Adrenal gland (tissue), 12 donors: ENCODE data around the gene MAD1L1. TPM values are rescaled to one million over a fixed set of nuclear protein-coding genes. Genes with fewer than 3 reads are reported as not detected.

Experiments
- DNase-seq, 7 donors: peaks; one replicate each; pipeline ENCODE4 v3.0.0-alpha.2; 2019 to 2020
- H3K27ac ChIP-seq, 5 donors: fragments of 200-600 bp; sonication (generic) in 4 of 5; 1 replicate in 3 of 5; 2 replicates in 2 of 5; pipeline versions ENCODE4 v1.5.1 to v1.8.0; 2016 to 2020; ENCODE audit warnings: mild to moderate bottlenecking in 1 of 5
- H3K27me3 ChIP-seq: fragments of 200-600 bp; 2 replicates; pipeline ENCODE4 v1.8.0; 2021
- H3K36me3 ChIP-seq, 2 donors: fragments of 200-600 bp; replicated peaks in 1 of 2; 1 replicate in 1 of 2; 2 replicates in 1 of 2; pipeline versions ENCODE4 v1.5.1 to v1.8.0; 2018 to 2022
- H3K4me1 ChIP-seq, 2 donors: fragments of 200-600 bp; replicated peaks in 1 of 2; 1 replicate in 1 of 2; 2 replicates in 1 of 2; pipeline versions ENCODE4 v1.5.1 to v1.8.0; 2018 to 2021
- H3K4me3 ChIP-seq, 4 donors: fragments of 200-600 bp; sonication (generic) in 3 of 4; one replicate each; pipeline ENCODE4 v1.5.1; 2016 to 2018
- H3K9me3 ChIP-seq, 3 donors: fragments of 200-600 bp; sonication (generic) in 1 of 3; replicated peaks in 1 of 3; 1 replicate in 2 of 3; 2 replicates in 1 of 3; pipeline versions ENCODE4 v1.5.1 to v1.8.0; 2016 to 2021
- CTCF ChIP-seq, 6 experiments: fragments of 450-650 bp in 4 of 6; fragments of 200-600 bp in 2 of 6; sonication (generic) in 1 of 6; IDR thresholded peaks; 1 replicate in 5 of 6; 2 replicates in 1 of 6; pipeline versions ENCODE4 v1.5.1 to v1.8.0; 2016 to 2021; ENCODE audit warnings: antibody characterized with exemption in 6 of 6, mild to moderate bottlenecking in 2 of 6, moderate library complexity in 1 of 6
- POLR2A ChIP-seq, 2 donors: fragments of 450-650 bp; IDR thresholded peaks; one replicate each; pipeline ENCODE4 v1.6.1; 2017; ENCODE audit warnings: antibody characterized with exemption in 2 of 2, mild to moderate bottlenecking in 2 of 2, moderate library complexity in 1 of 2
- WGBS, 4 donors: extraction: QIAGEN DNeasy Blood & Tissue Kit in 2 of 4; methylation state at CpG; one replicate each; pipeline versions ENCODE4 v1.1.5 to v1.1.7; 2013 to 2017; 5-methylcytosine and 5-hydroxymethylcytosine counted together
- intact Hi-C, 2 donors: fragments of 100-400 bp; cut with DNase I; formaldehyde crosslinking; loops; one replicate each; pipeline versions ENCODE4 v1.14.1 to v1.15.0; 2022 to 2023
- polyA plus RNA-seq, 3 donors: library from polyadenylated mRNA; stranded (reverse); fragments of 200-250 nt in 2 of 3; fragments of 350-450 nt in 1 of 3; fragmentation: Illumina TruSeq in 1 of 3; extraction: RNeasy Lipid Tissue Mini Kit (QIAGEN cat#74804) in 1 of 3; gene quantifications; one replicate each; pipeline ENCODE4 v1.2.3, GENCODE V29; 2013 to 2014
- total RNA-seq, 9 donors: library from RNA; depleted of rRNA in 4 of 9; stranded (reverse); fragments of >200 nt in 4 of 9; fragments of 120-200 nt in 1 of 9; fragmentation: NEBNext Ultra II Directional in 1 of 9; extraction: Animal tissue kit (Norgen Biotek cat#: 25700) in 1 of 9; gene quantifications; one replicate each; pipeline versions ENCODE4 v1.1.0 to v1.2.4, GENCODE V29; 2013 to 2023
- donor health status: healthy with polysubstance abuse.
- donor health status: Bipolar disorder and iron deficiency.
- donor health status: DM: yes; HTN: yes; CAD: no.
- donor health status: DM: no; HTN: no; CAD: no.
- donor health status: DM: no; HTN: no; CAD: no.
- donor health status: DM: yes; HTN: yes; CAD: no.

MAD1L1 gene
- total and polyA plus RNA-seq, 12 donors = 6.7 to 87.7 (median 28.9) TPM

GRCh38 chr7:1952781-1953180 is 280.0 kb downstream of the MAD1L1 start:
- Histone ChIP-seq H3K9me3 (no peaks in the 10 kb centered on the region), H3K4me1 (no peaks in the 10 kb centered on the region), H3K4me3 (no peak overlapping the region), H3K27ac (no peak overlapping the region), H3K36me3 (no peaks in the 10 kb centered on the region), H3K27me3 (no peaks in the 10 kb centered on the region)
- DNase-seq = no peak
- TF ChIP-seq POLR2A (IDR thresholded peaks at IDR 0.05) (no peak), CTCF (IDR thresholded peaks at IDR 0.05) (no peak)
- intact Hi-C loops = no loop called here
- 88 to 98% (median 91%) methylated on average over 6 to 15 of the region's 15 CpGs for WGBS, 4 donors

DNA sequence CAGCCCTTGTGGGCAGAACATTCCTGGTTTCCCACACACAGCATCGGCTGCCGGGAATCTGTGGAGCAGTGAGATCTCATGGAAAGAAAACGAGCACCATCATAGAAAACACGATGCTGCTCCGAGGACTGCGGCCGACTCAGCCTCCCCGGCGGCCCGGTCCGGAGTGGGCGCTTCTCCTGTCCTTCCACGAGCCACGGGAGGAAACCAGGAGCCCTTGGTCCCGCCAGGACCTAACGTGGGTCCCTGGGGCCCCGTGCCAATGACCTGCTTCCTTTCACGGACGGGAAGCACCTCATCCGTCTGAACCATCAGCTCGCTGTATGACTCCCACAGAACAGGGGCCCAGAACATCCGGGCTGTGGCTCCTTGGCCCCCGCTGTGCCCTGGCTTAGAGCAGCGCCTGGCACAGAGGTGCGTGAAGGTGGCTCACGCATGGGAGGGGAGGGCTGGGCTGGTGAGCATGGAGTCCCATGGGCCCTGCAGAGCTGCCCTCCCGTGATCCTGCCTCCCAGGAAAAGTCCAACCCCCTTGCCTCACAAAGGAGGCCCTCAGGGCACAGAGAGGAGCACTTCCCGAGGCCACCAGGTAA is 280.5 kb downstream of the MAD1L1 start:
- Histone ChIP-seq H3K27me3 (no peaks in the 10 kb centered on the region), H3K9me3 (no peaks in the 10 kb centered on the region), H3K4me1 (no peaks in the 10 kb centered on the region), H3K27ac (no peak overlapping the region), H3K36me3 (no peaks in the 10 kb centered on the region), H3K4me3 (no peak overlapping the region)
- intact Hi-C loops = no loop called here
- no peak for DNase-seq
- WGBS, 4 donors = 95 to 97% (median 96%) methylated on average over 13 to 28 of the region's 28 CpGs
- TF ChIP-seq CTCF (IDR thresholded peaks at IDR 0.05) (no peak), POLR2A (IDR thresholded peaks at IDR 0.05) (no peak)

GRCh38 chr7:1951600-1951999 is 281.1 kb downstream of the MAD1L1 start:
- Histone ChIP-seq H3K9me3 (no peaks in the 10 kb centered on the region), H3K27me3 (no peaks in the 10 kb centered on the region), H3K27ac (no peak overlapping the region), H3K36me3 (no peaks in the 10 kb centered on the region), H3K4me3 (no peak overlapping the region), H3K4me1 (no peaks in the 10 kb centered on the region)
- TF ChIP-seq POLR2A (IDR thresholded peaks at IDR 0.05) (no peak), CTCF (IDR thresholded peaks at IDR 0.05) (no peak)
- no peak for DNase-seq
- WGBS, 4 donors = 90 to 98% (median 91%) methylated on average over 11 to 17 of the region's 17 CpGs
- intact Hi-C loops = no loop called here

DNA sequence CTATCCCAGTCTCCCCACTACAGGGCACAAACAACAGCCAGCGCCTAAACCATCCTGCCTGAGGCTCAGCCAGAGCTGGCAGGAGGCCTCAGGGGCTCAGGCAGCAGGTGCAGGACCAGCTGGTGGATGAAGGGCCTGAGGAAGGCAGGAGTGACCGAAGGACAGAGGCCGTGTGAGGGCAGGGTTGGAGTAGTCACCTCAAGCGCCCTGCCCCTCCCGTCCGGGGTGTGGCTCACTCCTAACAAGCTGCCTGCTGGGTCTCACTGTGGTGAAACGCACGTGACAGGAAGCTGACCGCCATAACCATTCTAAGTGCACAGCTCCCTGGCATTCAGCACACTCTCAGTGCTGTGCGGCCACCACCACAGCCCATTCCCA is 281.6 kb downstream of the MAD1L1 start:
- peak in 1 of 7 donors; percentile 25 for DNase-seq
- no peaks in the 10 kb centered on the region for H3K27me3 ChIP-seq
- H3K4me3 ChIP-seq = no peak overlapping the region
- H3K27ac ChIP-seq = no peak overlapping the region
- no peaks in the 10 kb centered on the region for H3K9me3 ChIP-seq
- no peaks in the 10 kb centered on the region for H3K4me1 ChIP-seq
- no peaks in the 10 kb centered on the region for H3K36me3 ChIP-seq
- TF ChIP-seq CTCF (IDR thresholded peaks at IDR 0.05) (no peak), POLR2A (IDR thresholded peaks at IDR 0.05) (no peak)
- 57 to 85% (median 76%) methylated on average over 1 to 10 of the region's 10 CpGs for WGBS, 4 donors
- intact Hi-C loops = no loop called here
